Trophoblast cell (in vitro differentiated cells and primary cell): ENCODE results near the gene FBXO7.

Experiments
- DNase-seq, 2 donors: peaks; one replicate each; pipeline ENCODE4 v3.0.0-alpha.2; 2016
- H2AFZ ChIP-seq: 2 replicates; pipeline ENCODE4 v1.6.1; 2013; ENCODE audit warnings: low read length, moderate library complexity, mild to moderate bottlenecking; ENCODE audit not compliant: insufficient read depth, poor library complexity
- H2AK5ac ChIP-seq: 2 replicates; pipeline ENCODE4 v1.6.1; 2013; ENCODE audit warnings: mild to moderate bottlenecking, low read length
- H2BK120ac ChIP-seq: 2 replicates; pipeline ENCODE4 v1.6.1; 2013; ENCODE audit warnings: low read length, mild to moderate bottlenecking, moderate library complexity; ENCODE audit not compliant: insufficient read depth, poor library complexity
- H2BK12ac ChIP-seq: 2 replicates; pipeline ENCODE4 v1.6.1; 2013; ENCODE audit warnings: mild to moderate bottlenecking, low read length, moderate library complexity
- H2BK5ac ChIP-seq: 2 replicates; pipeline ENCODE4 v1.6.1; 2013; ENCODE audit warnings: low read length, low read depth, moderate library complexity, mild to moderate bottlenecking; ENCODE audit not compliant: poor library complexity
- H3K14ac ChIP-seq: 2 replicates; pipeline ENCODE4 v1.6.1; 2013; ENCODE audit warnings: mild to moderate bottlenecking, low read length
- H3K18ac ChIP-seq: 2 replicates; pipeline ENCODE4 v1.6.1; 2013; ENCODE audit warnings: mild to moderate bottlenecking, low read length
- H3K23ac ChIP-seq: 2 replicates; pipeline ENCODE4 v1.6.1; 2013; ENCODE audit warnings: low read length
- H3K27ac ChIP-seq: 2 replicates; pipeline ENCODE4 v1.5.1; 2013; ENCODE audit warnings: low read depth, mild to moderate bottlenecking, inconsistent platforms, low read length, moderate library complexity
- H3K27me3 ChIP-seq: 2 replicates; pipeline ENCODE4 v1.6.1; 2013; ENCODE audit warnings: inconsistent platforms, mild to moderate bottlenecking, low read length, moderate library complexity; ENCODE audit not compliant: insufficient read depth
- H3K36me3 ChIP-seq, 2 experiments: 1 replicate in 1 of 2; 2 replicates in 1 of 2; pipeline ENCODE4 v1.6.1; 2013; ENCODE audit warnings: low read length in 2 of 2, mild to moderate bottlenecking in 2 of 2, moderate library complexity in 1 of 2; ENCODE audit not compliant: insufficient read depth in 2 of 2, control insufficient read depth in 1 of 2
- H3K4ac ChIP-seq: 2 replicates; pipeline ENCODE4 v1.6.1; 2013; ENCODE audit warnings: low read depth, mild to moderate bottlenecking, low read length, moderate library complexity
- H3K4me1 ChIP-seq, 2 experiments: 1 replicate in 1 of 2; 2 replicates in 1 of 2; pipeline ENCODE4 v1.6.1; 2013; ENCODE audit warnings: low read length in 2 of 2, mild to moderate bottlenecking in 2 of 2, moderate library complexity in 1 of 2; ENCODE audit not compliant: insufficient read depth in 2 of 2, control insufficient read depth in 1 of 2
- H3K4me2 ChIP-seq: 2 replicates; pipeline ENCODE4 v1.6.1; 2013; ENCODE audit warnings: inconsistent platforms, mild to moderate bottlenecking, low read length, moderate library complexity
- H3K4me3 ChIP-seq: 2 replicates; pipeline ENCODE4 v1.5.1; 2013; ENCODE audit warnings: mild to moderate bottlenecking, low read depth, low read length, inconsistent platforms
- H3K79me1 ChIP-seq: one replicate; pipeline ENCODE4 v1.6.1; 2013; ENCODE audit warnings: low read length
- H3K79me2 ChIP-seq: 2 replicates; pipeline ENCODE4 v1.6.1; 2013; ENCODE audit warnings: low read length, mild to moderate bottlenecking; ENCODE audit not compliant: control insufficient read depth, insufficient read depth, poor library complexity
- H3K9ac ChIP-seq: 2 replicates; pipeline ENCODE4 v1.6.1; 2013; ENCODE audit warnings: mild to moderate bottlenecking, low read length
- H3K9me3 ChIP-seq: 2 replicates; pipeline ENCODE4 v1.6.1; 2013; ENCODE audit warnings: low read depth, mild to moderate bottlenecking, control low read depth, inconsistent platforms, low read length; ENCODE audit not compliant: insufficient read depth
- H4K12ac ChIP-seq: 2 replicates; pipeline ENCODE4 v1.6.1; 2013; ENCODE audit warnings: low read depth, mild to moderate bottlenecking, low read length, moderate library complexity
- H4K8ac ChIP-seq: 2 replicates; pipeline ENCODE4 v1.6.1; 2013; ENCODE audit warnings: low read depth, mild to moderate bottlenecking, low read length, moderate library complexity
- H4K91ac ChIP-seq: one replicate; pipeline ENCODE4 v1.6.1; 2013; ENCODE audit warnings: low read depth, mild to moderate bottlenecking, low read length, moderate library complexity
- WGBS: extraction: QIAGEN DNeasy Blood & Tissue Kit; methylation state at CpG from one replicate; pipeline ENCODE4 v1.1.7; 2013; ENCODE audit warnings: missing lambda C conversion rate; ENCODE audit not compliant: insufficient read length, insufficient coverage; ENCODE audit errors: extremely low coverage; 5-methylcytosine and 5-hydroxymethylcytosine counted together

The FBXO7 gene

DNA sequence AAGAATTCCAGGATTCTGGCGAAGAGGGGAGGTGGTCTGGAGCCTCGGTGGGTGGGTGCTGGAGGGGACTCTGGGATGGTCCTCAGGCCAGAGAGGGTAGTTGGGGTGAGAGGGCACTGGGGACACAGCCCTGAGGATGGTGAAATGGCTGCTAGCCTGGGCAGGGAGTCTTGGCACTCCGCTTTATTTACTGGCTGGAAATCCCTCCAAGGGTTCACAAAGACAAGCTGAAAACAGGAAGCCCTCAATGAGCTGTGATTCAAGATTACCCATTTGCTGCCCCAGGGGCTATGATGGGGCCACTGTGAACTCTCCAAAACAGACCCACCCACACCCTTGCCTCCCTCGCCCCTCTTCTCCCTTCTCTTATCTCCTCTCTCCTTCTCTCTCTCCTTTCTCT, 71.9 kb downstream of the FBXO7 start:
- no peaks in the 10 kb centered on the region for H3K79me2 ChIP-seq
- no peak overlapping the region for H3K9ac ChIP-seq
- no peak overlapping the region for H4K91ac ChIP-seq
- no peak overlapping the region for H2BK120ac ChIP-seq
- H3K9me3 ChIP-seq = peaks cover 2% of the 10 kb centered on the region
- H3K4me2 ChIP-seq = no peak overlapping the region
- H4K12ac ChIP-seq = no peak overlapping the region
- no peak overlapping the region for H2AK5ac ChIP-seq
- no peak overlapping the region for H3K23ac ChIP-seq
- no peak overlapping the region for H2AFZ ChIP-seq
- no peak overlapping the region for H3K18ac ChIP-seq
- H3K27ac ChIP-seq = no peak overlapping the region
- no peak overlapping the region for H4K8ac ChIP-seq
- no peak overlapping the region for H3K14ac ChIP-seq
- H3K4ac ChIP-seq = no peak overlapping the region
- no peak overlapping the region for H3K4me3 ChIP-seq
- H3K36me3 ChIP-seq = no peaks in the 10 kb centered on the region
- no CpG with 5 or more reads among the region's 4 CpGs for WGBS
- peaks cover 3% of the 10 kb centered on the region in 2 experiments for H3K4me1 ChIP-seq
- no peak overlapping the region for H2BK12ac ChIP-seq
- H3K27me3 ChIP-seq = no peaks in the 10 kb centered on the region
- H3K79me1 ChIP-seq = no peaks in the 10 kb centered on the region
- H2BK5ac ChIP-seq = no peak overlapping the region
- no peak for DNase-seq

DNA sequence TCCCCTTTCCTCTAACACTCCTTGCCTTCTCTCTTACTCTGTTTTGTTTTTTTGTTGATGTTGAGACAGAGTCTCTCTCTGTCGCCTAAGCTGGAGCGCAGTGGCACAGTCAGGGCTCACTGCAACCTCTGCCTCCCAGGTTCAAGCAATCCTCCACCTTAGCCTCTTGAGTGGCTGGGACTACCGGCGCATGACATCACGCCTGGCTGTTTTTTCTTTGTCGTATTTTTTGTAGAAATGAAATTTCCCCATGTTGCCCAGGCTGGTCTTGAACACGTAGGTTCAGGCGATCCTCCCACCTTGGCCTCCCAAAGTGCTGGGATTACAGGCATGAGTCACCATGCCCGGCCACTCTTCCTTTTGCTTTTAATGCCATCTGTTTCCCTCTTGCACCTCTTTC, 72.3 kb downstream of the FBXO7 start:
- Histone ChIP-seq H3K36me3 (no peaks in the 10 kb centered on the region), H3K4me2 (no peak overlapping the region), H3K14ac (no peak overlapping the region), H3K23ac (no peak overlapping the region), H4K12ac (no peak overlapping the region), H3K4me3 (no peak overlapping the region), H3K27me3 (no peaks in the 10 kb centered on the region), H3K79me2 (no peaks in the 10 kb centered on the region), H2AFZ (no peak overlapping the region), H3K18ac (no peak overlapping the region), H3K9ac (no peak overlapping the region), H4K91ac (no peak overlapping the region), H2BK120ac (no peak overlapping the region), H3K4ac (no peak overlapping the region), H2AK5ac (no peak overlapping the region), H3K27ac (no peak overlapping the region), H2BK12ac (no peak overlapping the region), H3K9me3 (peaks cover 2% of the 10 kb centered on the region), H4K8ac (no peak overlapping the region), H3K79me1 (no peaks in the 10 kb centered on the region), H3K4me1 (peaks cover 3% of the 10 kb centered on the region in 2 experiments), H2BK5ac (no peak overlapping the region)
- WGBS = no CpG with 5 or more reads among the region's 9 CpGs
- DNase-seq = no peak

DNA sequence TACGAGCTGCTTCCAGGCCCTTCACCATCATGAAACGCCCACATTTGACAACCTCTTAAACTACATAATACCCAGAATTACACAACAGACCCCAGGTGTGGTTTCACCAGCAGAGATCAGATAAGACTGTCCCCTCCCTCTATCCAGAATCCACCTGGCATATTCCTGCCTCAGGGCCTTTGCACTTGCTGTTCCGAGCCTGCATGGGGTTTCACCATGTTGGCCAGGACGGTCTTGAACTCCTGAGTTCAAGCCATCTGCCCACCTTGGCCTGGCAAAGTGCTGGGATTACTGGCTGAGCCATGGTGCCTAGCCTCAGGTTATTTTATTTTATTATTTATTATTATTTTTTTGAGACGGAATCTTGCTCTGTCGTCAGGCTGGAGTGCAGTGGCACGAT, 73.4 kb downstream of the FBXO7 start:
- no peak overlapping the region for H2BK12ac ChIP-seq

More for the DNA sequence above, 73.4 kb downstream of the FBXO7 start:
- H4K8ac ChIP-seq = no peak overlapping the region
- no peak overlapping the region for H3K23ac ChIP-seq
- no peak overlapping the region for H3K4me3 ChIP-seq
- no peak overlapping the region for H2AFZ ChIP-seq
- H3K27me3 ChIP-seq = no peaks in the 10 kb centered on the region
- H3K36me3 ChIP-seq = no peaks in the 10 kb centered on the region
- no peak overlapping the region for H2BK120ac ChIP-seq
- no peak overlapping the region for H3K14ac ChIP-seq
- H3K18ac ChIP-seq = no peak overlapping the region
- peaks cover 3% of the 10 kb centered on the region in 2 experiments for H3K4me1 ChIP-seq
- no CpG with 5 or more reads among the region's 7 CpGs for WGBS
- H4K91ac ChIP-seq = no peak overlapping the region
- H2BK5ac ChIP-seq = no peak overlapping the region
- H3K9ac ChIP-seq = no peak overlapping the region
- no peaks in the 10 kb centered on the region for H3K79me2 ChIP-seq
- H4K12ac ChIP-seq = no peak overlapping the region
- no peaks in the 10 kb centered on the region for H3K79me1 ChIP-seq
- H3K9me3 ChIP-seq = peaks cover 2% of the 10 kb centered on the region
- no peak overlapping the region for H3K4me2 ChIP-seq
- no peak overlapping the region for H3K27ac ChIP-seq
- H2AK5ac ChIP-seq = no peak overlapping the region
- DNase-seq = peak in 1 of 2 donors; percentile 42
- H3K4ac ChIP-seq = no peak overlapping the region
